Activated T-helper 2 cell treated with anti-CD3 and anti-CD28 coated beads, Interferon-gamma antibody, Interleukin-2, Interleukin-4, amounts not matched to agents 10 μg/mL and 5 μg/mL and 100 μg/mL, durations not matched to agents 14 hours and 24 hours and 36 hours (primary cell): Measurements from ENCODE around the gene GALT. TPM values are rescaled to one million over a fixed set of nuclear protein-coding genes. Genes with fewer than 3 reads are reported as not detected.

Experiments used
- DNase-seq: peaks from one replicate; pipeline ENCODE4 v3.0.0; 2021; ENCODE audit warnings: low spot score
- H3K27ac Mint-ChIP-seq: one replicate; pipeline ENCODE4 v1.8.0; 2021; ENCODE audit warnings: mixed read lengths
- H3K27me3 Mint-ChIP-seq: one replicate; pipeline ENCODE4 v1.8.0; 2021; ENCODE audit warnings: low read depth, mixed read lengths
- H3K36me3 Mint-ChIP-seq: one replicate; pipeline ENCODE4 v1.8.0; 2021; ENCODE audit warnings: low read depth, mixed read lengths
- H3K4me1 Mint-ChIP-seq: one replicate; pipeline ENCODE4 v1.8.0; 2021; ENCODE audit warnings: low read depth, mixed read lengths
- H3K4me3 Mint-ChIP-seq: one replicate; pipeline ENCODE4 v1.8.0; 2021; ENCODE audit warnings: low read depth, mild to moderate bottlenecking, moderate library complexity, mixed read lengths
- H3K9me3 Mint-ChIP-seq: one replicate; pipeline ENCODE4 v1.8.0; 2021; ENCODE audit warnings: mixed read lengths
- intact Hi-C: fragments of 100-400 bp; cut with micrococcal nuclease; formaldehyde crosslinking; loops from one replicate; pipeline ENCODE4 v1.15.1; 2023
- total RNA-seq: library from RNA; stranded (reverse); gene quantifications from 2 replicates; pipeline ENCODE4 v1.2.3, GENCODE V29; 2022

Gene GALT
- total RNA-seq, 1 donor from 2014 or later = 74.3 TPM

DNA sequence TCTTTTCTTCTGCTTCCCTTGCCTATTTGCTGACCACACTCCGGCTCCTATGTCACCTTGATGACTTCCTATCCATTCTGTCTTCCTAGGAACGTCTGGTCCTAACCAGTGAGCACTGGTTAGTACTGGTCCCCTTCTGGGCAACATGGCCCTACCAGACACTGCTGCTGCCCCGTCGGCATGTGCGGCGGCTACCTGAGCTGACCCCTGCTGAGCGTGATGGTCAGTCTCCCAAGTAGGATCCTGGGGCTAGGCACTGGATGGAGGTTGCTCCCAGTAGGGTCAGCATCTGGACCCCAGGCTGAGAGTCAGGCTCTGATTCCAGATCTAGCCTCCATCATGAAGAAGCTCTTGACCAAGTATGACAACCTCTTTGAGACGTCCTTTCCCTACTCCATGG, 2.2 kb downstream of the GALT start:
- Mint-ChIP-seq H3K9me3 (no peaks in the 10 kb centered on the region), H3K4me1 (peaks cover 42% of the 10 kb centered on the region), H3K4me3 (peak overlapping the region; percentile 38), H3K27me3 (no peaks in the 10 kb centered on the region), H3K36me3 (peaks cover 43% of the 10 kb centered on the region), H3K27ac (no peak overlapping the region)
- intact Hi-C loops = loop anchor here (5.0 kb wide), 1 partner anchor 36 kb away; the partner anchor contains the start of gene RPP25L
- no peak for DNase-seq

DNA sequence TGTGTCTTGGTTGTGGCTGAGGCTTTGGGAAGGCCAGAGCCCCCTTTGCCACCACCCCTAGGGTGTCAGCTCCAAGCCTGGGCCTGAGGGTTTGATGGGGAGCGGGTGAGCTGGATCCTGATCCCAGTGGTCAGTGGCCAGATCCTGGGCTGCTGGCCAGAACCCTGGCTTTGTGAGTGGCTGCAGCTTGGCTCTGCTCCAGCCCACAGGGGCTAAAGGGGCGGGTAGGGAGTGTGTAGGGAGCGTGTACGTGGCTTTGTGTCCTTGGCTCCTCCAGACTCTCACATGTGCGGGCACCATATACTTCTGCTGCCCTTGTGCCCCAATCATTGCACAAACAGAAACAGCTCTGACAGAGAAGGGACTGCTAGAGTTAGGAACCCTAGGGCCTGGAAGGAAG, 4.3 kb downstream of the GALT start:
- H3K4me3 Mint-ChIP-seq = no peak overlapping the region
- intact Hi-C loops = no loop called here
- peaks cover 42% of the 10 kb centered on the region for H3K4me1 Mint-ChIP-seq
- DNase-seq = no peak
- H3K36me3 Mint-ChIP-seq = peaks cover 43% of the 10 kb centered on the region
- no peaks in the 10 kb centered on the region for H3K9me3 Mint-ChIP-seq
- H3K27ac Mint-ChIP-seq = no peak overlapping the region
- H3K27me3 Mint-ChIP-seq = no peaks in the 10 kb centered on the region

DNA sequence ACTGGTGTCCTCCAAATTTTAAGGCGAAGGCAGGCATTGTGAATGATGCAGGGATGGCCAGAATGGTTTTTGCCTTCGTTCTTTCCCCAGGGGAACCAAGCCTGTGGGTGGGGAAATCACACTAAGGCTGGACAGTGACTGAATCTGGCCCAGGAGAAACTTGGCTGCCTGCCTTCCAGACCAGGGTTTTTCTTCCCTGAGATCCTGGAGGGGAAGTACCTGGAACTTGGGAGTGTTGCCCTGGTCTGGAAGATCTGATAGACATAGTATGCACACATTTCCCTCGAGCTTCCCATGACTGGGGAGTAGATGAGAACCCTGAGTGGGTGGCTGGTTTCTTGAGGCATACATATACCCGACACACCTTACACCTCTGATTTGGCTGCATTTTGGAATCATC, 4.8 kb downstream of the GALT start:
- Mint-ChIP-seq H3K27me3 (no peaks in the 10 kb centered on the region), H3K4me3 (no peak overlapping the region), H3K27ac (no peak overlapping the region), H3K9me3 (no peaks in the 10 kb centered on the region), H3K4me1 (peaks cover 38% of the 10 kb centered on the region), H3K36me3 (peaks cover 43% of the 10 kb centered on the region)
- no peak for DNase-seq
- intact Hi-C loops = no loop called here

DNA sequence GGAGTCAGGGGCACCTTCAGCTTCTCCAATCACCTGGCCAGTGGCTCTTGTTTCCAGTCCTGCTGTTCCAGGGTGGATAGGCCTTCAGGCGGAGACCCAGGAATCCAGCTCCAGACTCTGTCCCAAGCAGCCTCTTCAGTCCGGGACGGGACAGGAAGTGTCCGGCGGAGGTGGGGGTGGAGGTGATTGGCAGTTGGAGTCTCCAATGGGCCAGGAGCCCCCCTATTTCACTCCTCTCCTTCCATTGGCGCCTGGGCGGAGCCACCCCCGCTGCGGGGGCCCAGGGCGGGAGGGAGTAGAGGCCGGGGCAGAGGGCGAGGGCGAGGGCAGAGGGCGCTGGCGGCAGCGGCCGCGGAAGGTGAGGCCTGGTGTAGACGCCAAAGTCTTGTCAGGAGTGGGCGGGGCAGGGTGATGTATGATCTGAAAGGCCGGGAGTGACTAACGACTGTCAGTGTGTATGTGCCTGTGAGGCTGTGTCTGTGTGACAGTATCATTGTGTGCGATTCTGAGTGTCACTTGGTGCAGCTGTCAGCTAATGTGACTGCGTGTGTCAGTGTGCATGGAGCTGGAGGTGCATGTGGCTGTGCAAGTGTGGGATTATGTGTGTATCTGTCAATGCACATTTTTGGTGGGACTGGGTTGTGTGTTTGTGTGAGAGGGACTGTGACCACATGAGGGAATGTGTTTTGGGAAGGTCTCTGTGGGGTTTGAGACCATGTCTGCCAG, 5.6 kb downstream of the GALT start, which contains the start of gene IL11RA:
IL11RA (plus strand) TSS at position 310 of the 726 bp plus-strand sequence. CDS start 3,033 bp downstream, outside the sequence.
- DNase-seq = peak; percentile 23
- Mint-ChIP-seq H3K36me3 (peaks cover 41% of the 10 kb centered on the region), H3K4me3 (no peak within 1 kb of the TSS), H3K27ac (peak within 1 kb of the TSS; percentile 54), H3K9me3 (no peaks in the 10 kb centered on the region), H3K27me3 (no peaks in the 10 kb centered on the region), H3K4me1 (peaks cover 36% of the 10 kb centered on the region)
- intact Hi-C loops = no loop called here

DNA sequence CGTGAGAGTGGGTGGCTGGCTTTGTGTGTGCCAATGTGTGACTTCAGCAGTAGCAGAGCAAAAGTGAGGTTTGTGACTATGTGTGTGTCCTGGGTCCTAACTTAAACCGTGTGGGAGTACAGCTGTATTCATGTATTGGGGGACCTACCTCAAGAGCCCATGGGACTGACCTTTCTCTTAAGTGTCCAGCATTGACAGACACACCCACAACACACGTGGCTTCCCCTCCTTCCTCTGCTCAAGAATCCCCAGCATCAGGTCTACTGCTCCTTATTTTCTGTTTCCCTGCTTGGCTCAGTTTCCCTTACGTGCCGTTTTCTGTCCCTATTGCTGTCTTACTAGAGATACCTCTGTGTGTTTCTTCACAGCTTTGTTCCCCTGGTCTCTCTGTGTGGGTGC, 6.1 kb downstream of the GALT start:
- peaks cover 30% of the 10 kb centered on the region for H3K4me1 Mint-ChIP-seq
- H3K27me3 Mint-ChIP-seq = no peaks in the 10 kb centered on the region
- H3K4me3 Mint-ChIP-seq = no peak overlapping the region
- H3K9me3 Mint-ChIP-seq = no peaks in the 10 kb centered on the region
- H3K27ac Mint-ChIP-seq = peak overlapping the region; percentile 54
- H3K36me3 Mint-ChIP-seq = peaks cover 36% of the 10 kb centered on the region
- no peak for DNase-seq
- intact Hi-C loops = no loop called here

DNA sequence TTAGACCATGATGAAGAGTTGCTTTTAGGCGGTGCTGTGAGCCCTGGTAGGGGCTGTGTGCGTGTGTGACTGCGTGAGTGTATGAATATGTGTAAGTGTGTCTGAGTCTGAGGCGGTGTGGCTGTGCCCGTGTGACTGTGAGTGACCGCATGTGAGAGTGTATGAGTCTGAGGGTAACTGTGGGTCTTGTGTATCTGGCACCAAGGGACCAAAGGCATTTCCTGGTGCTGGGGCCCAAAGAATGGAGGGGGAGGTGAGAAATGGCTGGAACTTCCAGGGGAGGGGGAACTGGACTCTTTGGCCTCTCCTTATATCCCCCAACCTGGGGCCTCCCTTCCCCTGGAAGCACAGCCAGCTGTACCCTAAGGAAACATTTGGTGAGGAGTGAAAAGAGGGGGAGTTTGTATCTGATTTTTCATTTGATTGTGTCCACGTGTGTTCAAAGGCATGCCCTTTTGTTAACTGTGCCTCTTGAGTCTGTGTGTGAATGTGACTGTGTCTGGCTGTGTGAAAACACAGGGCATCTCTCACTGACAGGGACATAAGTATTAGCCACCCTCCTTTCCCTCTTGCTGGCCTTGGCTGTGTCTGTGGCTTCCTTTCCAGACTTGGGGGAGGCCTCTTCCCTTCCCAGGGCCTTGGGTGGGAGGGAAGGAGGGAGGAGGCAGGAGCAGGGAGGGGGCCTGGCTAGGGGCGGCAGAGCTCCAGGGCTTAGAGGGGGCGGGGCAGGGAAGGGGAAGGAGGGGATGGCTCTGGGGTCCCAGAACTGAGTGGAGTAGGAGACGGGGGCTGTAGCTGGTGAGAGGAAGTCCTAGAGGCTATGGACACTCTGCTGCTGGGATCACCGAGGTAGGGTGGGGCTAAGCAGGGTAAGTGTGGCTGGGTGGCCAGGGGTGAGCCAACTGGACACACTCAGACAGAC, 6.9 kb downstream of the GALT start:
- intact Hi-C loops = no loop called here
- peaks cover 22% of the 10 kb centered on the region for H3K4me1 Mint-ChIP-seq
- peaks cover 28% of the 10 kb centered on the region for H3K36me3 Mint-ChIP-seq
- no peaks in the 10 kb centered on the region for H3K9me3 Mint-ChIP-seq
- no peaks in the 10 kb centered on the region for H3K27me3 Mint-ChIP-seq
- DNase-seq = no peak
- H3K27ac Mint-ChIP-seq = no peak overlapping the region
- H3K4me3 Mint-ChIP-seq = no peak overlapping the region

DNA sequence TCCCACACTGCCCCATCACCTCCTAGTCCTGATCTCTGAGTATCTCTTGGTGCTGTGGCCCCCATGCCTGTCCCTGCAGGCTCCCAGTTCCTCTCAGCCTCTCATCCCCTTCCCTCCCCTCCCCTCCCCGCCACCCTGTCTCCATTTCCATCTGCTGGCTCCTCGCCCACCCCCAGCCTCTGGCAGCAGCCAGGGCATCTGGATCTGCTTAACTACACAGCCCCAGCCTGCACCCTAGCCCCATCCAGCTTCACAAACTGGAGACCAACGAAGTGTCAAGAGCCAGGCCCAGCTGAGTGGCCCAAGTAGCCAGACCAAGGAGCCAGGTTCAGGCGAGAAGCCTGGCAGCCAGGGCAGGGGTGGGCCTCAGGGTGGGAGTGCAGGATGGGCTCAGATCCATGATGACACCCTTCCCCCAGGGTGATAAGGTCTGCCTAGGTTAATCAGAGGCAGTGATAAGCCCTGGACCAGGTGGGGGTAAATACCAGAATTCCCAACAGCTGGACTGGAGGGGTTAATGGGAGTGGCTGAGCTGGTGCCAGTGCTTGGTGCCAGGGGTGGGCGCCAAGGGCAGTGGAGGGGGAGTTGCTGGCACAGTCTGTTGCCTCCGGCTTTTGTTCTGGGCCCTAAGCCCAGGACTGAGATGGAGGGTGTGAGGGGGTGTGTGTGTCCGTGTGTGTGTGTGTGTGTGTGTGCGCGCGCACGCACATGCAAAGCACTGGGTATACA, 8.0 kb downstream of the GALT start:
- Mint-ChIP-seq H3K4me1 (peaks cover 16% of the 10 kb centered on the region), H3K27me3 (no peaks in the 10 kb centered on the region), H3K4me3 (no peak overlapping the region), H3K9me3 (no peaks in the 10 kb centered on the region), H3K36me3 (peaks cover 17% of the 10 kb centered on the region), H3K27ac (no peak overlapping the region)
- DNase-seq = no peak
- intact Hi-C loops = no loop called here

DNA sequence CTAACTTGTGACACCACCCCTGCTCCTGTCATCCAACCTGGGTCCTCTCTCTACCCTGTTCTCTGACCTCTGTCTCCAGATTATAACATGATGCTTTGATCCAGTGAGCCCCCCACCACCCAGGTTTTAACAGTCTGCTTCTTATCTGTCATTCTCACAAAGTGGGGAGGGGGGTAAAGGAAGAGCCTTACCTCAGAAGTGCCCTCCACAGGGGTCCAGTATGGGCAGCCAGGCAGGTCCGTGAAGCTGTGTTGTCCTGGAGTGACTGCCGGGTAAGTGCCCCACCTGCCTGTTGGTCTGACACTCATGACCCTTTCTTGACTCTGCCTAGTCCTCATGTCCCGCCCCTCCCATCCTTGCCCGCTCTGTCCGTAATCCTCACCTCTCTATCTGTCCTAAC, 8.9 kb downstream of the GALT start:
- no peak for DNase-seq
- Mint-ChIP-seq H3K27me3 (no peaks in the 10 kb centered on the region), H3K9me3 (no peaks in the 10 kb centered on the region), H3K36me3 (peaks cover 9% of the 10 kb centered on the region), H3K27ac (no peak overlapping the region), H3K4me3 (no peak overlapping the region), H3K4me1 (peaks cover 16% of the 10 kb centered on the region)
- intact Hi-C loops = no loop called here

DNA sequence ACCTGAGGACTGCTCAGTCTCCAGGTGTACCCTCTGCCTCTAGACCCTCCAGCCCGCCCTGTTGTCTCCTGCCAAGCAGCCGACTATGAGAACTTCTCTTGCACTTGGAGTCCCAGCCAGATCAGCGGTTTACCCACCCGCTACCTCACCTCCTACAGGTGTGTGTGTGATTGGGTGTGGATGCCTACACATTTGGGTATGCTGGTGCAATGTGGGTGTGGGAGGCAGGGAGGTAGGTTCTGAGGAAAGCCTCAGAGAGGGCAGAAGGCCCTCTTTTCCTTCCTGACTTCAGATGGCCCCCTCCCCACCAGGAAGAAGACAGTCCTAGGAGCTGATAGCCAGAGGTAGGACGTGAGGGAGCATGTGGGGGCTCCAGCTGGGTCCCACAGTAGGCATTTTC, 10.5 kb downstream of the GALT start:
- Mint-ChIP-seq H3K36me3 (peaks cover 14% of the 10 kb centered on the region), H3K27me3 (no peaks in the 10 kb centered on the region), H3K9me3 (no peaks in the 10 kb centered on the region), H3K4me3 (no peak overlapping the region), H3K4me1 (peaks cover 14% of the 10 kb centered on the region), H3K27ac (no peak overlapping the region)
- intact Hi-C loops = no loop called here
- no peak for DNase-seq

DNA sequence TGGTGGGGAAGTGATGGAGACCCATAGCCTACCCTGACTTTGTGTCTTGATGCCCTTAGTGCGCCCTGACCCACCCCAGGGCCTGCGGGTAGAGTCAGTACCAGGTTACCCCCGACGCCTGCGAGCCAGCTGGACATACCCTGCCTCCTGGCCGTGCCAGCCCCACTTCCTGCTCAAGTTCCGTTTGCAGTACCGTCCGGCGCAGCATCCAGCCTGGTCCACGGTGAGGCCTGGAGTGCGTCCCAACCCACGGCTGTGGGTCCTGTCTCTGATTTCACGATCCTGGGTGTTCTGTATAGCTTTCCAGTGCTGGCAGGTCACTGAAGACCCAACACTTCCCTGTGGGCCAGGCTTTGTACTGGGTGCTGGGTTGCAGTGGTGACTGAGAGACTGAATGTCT, 12.0 kb downstream of the GALT start:
- DNase-seq = no peak
- H3K27ac Mint-ChIP-seq = no peak overlapping the region
- H3K9me3 Mint-ChIP-seq = no peaks in the 10 kb centered on the region
- H3K4me3 Mint-ChIP-seq = no peak overlapping the region
- peaks cover 17% of the 10 kb centered on the region for H3K36me3 Mint-ChIP-seq
- intact Hi-C loops = no loop called here
- no peaks in the 10 kb centered on the region for H3K27me3 Mint-ChIP-seq
- H3K4me1 Mint-ChIP-seq = peaks cover 16% of the 10 kb centered on the region

DNA sequence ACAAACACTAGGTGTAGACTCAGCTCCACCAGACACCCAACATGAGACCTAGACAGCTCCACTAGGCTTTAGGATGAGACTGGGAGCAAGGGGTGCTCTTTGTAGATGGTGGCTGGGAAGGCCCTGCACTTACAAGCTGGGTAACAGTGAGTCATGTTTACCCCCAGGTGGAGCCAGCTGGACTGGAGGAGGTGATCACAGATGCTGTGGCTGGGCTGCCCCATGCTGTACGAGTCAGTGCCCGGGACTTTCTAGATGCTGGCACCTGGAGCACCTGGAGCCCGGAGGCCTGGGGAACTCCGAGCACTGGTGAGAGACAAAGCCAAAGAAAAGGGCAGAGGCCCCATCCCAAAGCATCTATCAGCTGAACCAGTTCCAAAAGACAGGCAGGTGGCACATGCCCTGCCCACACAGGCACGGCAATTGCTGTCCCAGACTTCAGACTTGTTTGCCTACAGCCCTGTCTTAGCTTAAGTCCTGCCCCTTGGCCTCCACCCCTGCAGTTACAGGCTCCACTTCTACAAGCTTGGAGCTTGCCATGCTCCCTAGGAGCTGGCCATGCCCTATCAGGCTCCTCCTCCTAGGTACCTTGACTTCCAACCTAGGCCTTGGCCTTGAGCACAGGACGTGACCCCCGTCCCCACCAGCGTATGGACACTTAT, 13.2 kb downstream of the GALT start:
- no peak for DNase-seq
- Mint-ChIP-seq H3K4me1 (peaks cover 28% of the 10 kb centered on the region), H3K36me3 (peaks cover 17% of the 10 kb centered on the region), H3K27me3 (no peaks in the 10 kb centered on the region), H3K9me3 (no peaks in the 10 kb centered on the region), H3K27ac (no peak overlapping the region), H3K4me3 (no peak overlapping the region)
- intact Hi-C loops = no loop called here

DNA sequence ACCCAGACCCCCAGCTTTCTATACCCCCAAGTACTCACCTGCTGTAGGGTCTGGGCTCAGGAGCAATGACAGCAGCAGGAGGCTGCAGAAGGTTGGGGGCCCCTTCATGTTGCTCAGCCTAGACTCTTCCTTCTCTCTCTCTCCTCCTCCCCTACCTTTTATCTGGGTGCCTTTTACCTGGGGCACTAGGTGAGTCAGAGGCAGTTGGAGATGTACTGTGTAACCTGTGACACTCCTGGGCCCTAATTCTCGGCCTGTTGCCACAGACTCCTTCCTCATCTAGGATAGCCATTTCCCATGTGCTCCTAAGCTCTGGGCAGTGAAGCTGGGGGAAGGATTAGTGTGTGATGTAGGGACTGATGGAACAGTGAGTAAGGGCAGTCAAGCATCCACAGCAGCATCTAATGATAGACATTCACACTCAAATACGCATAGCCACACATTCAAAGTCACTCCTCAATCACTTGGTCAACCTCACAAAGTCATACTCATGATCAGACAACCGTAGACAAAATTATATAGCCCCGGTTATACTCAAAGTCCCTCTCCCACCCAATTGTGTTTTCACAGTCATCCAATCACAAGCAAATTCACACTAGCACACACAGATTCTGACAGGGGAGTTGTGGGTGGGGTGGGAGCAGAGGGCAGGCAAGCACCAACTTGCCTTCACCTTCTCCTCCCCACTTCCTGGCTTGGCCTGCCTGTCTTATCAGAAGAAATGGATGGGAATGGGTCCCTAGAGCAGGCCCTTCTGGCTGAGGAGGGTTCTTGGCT, 16.2 kb downstream of the GALT start, which contains the start of gene CCL27:
CCL27 (minus strand) TSS at position 132 of the 777 bp plus-strand sequence; CDS start at position 108, 24 bp downstream.
- Mint-ChIP-seq H3K4me3 (peak within 1 kb of the TSS; percentile 31), H3K27ac (peak within 1 kb of the TSS; percentile 77)

More for the DNA sequence above, 16.2 kb downstream of the GALT start, which contains the start of gene CCL27:
- Mint-ChIP-seq H3K27me3 (no peaks in the 10 kb centered on the region), H3K9me3 (no peaks in the 10 kb centered on the region), H3K36me3 (peaks cover 19% of the 10 kb centered on the region), H3K4me1 (peaks cover 34% of the 10 kb centered on the region)
- DNase-seq = no peak
- intact Hi-C loops = no loop called here
